ENCODE measurements around the gene PLCXD3.
"Not testable (repeated sequence)": the region's sequence is repeated elsewhere in the genome, so short reads cannot be mapped to it uniquely, and the experiment has no call there.

The PLCXD3 gene

GRCh38 chr5:41337724-41338123, 172.7 kb downstream of the PLCXD3 start:
- Mint-ChIP-seq H3K27ac (no peak overlapping the region), H3K4me3 (no peak overlapping the region), H3K4me1 (ENCODE audit: low read depth) (no peaks in the 10 kb centered on the region), H3K9me3 (no peaks in the 10 kb centered on the region), H3K27me3 (ENCODE audit: low read depth) (no peaks in the 10 kb centered on the region), H3K36me3 (ENCODE audit: low read depth) (no peaks in the 10 kb centered on the region)
- DNase-seq (ENCODE audit: low spot score), result no peak

GRCh38 chr5:41337216-41337615, 173.2 kb downstream of the PLCXD3 start:
- Mint-ChIP-seq H3K9me3 (no peaks in the 10 kb centered on the region), H3K4me1 (ENCODE audit: low read depth) (no peaks in the 10 kb centered on the region), H3K27me3 (ENCODE audit: low read depth) (no peaks in the 10 kb centered on the region), H3K36me3 (ENCODE audit: low read depth) (no peaks in the 10 kb centered on the region), H3K27ac (no peak overlapping the region), H3K4me3 (no peak overlapping the region)
- DNase-seq (ENCODE audit: low spot score), result no peak

- H3K27ac Mint-ChIP-seq, result no peak overlapping the region
- H3K4me3 Mint-ChIP-seq, result no peak overlapping the region
- no peaks in the 10 kb centered on the region for H3K27me3 Mint-ChIP-seq (ENCODE audit: low read depth)
- no peaks in the 10 kb centered on the region for H3K9me3 Mint-ChIP-seq
- no peak for DNase-seq (ENCODE audit: low spot score)
- no peaks in the 10 kb centered on the region for H3K4me1 Mint-ChIP-seq (ENCODE audit: low read depth)
- no peaks in the 10 kb centered on the region for H3K36me3 Mint-ChIP-seq (ENCODE audit: low read depth)
Observed at GRCh38 chr5:41336471-41336870, 173.9 kb downstream of the PLCXD3 start.

GRCh38 chr5:41335596-41336181, 174.7 kb downstream of the PLCXD3 start:
- Mint-ChIP-seq H3K36me3 (ENCODE audit: low read depth) (no peaks in the 10 kb centered on the region), H3K9me3 (no peaks in the 10 kb centered on the region), H3K4me1 (ENCODE audit: low read depth) (no peaks in the 10 kb centered on the region), H3K27ac (no peak overlapping the region), H3K27me3 (ENCODE audit: low read depth) (no peaks in the 10 kb centered on the region), H3K4me3 (no peak overlapping the region)
- DNase-seq (ENCODE audit: low spot score), result no peak

- DNase-seq (ENCODE audit: low spot score), result no peak
Observed at GRCh38 chr5:41334758-41335157, 175.6 kb downstream of the PLCXD3 start.

GRCh38 chr5:41334221-41334620, 176.2 kb downstream of the PLCXD3 start:
- DNase-seq (ENCODE audit: low spot score), result no peak
- Mint-ChIP-seq H3K4me3 (no peak overlapping the region), H3K4me1 (ENCODE audit: low read depth) (no peaks in the 10 kb centered on the region), H3K9me3 (no peaks in the 10 kb centered on the region), H3K27me3 (ENCODE audit: low read depth) (no peaks in the 10 kb centered on the region), H3K36me3 (ENCODE audit: low read depth) (no peaks in the 10 kb centered on the region), H3K27ac (no peak overlapping the region)

More at GRCh38 chr5:41334758-41335157, 175.6 kb downstream of the PLCXD3 start:
- Mint-ChIP-seq H3K27me3 (ENCODE audit: low read depth) (no peaks in the 10 kb centered on the region), H3K27ac (no peak overlapping the region), H3K36me3 (ENCODE audit: low read depth) (no peaks in the 10 kb centered on the region), H3K4me1 (ENCODE audit: low read depth) (no peaks in the 10 kb centered on the region), H3K4me3 (no peak overlapping the region), H3K9me3 (no peaks in the 10 kb centered on the region)

GRCh38 chr5:41325074-41325473, 185.3 kb downstream of the PLCXD3 start:
- DNase-seq (ENCODE audit: low spot score), result no peak
- H3K27ac Mint-ChIP-seq, result no peak overlapping the region
- no peaks in the 10 kb centered on the region for H3K4me1 Mint-ChIP-seq (ENCODE audit: low read depth)

GRCh38 chr5:41322826-41323225, 187.6 kb downstream of the PLCXD3 start:
- not testable (repeated sequence) for H3K27me3 Mint-ChIP-seq (ENCODE audit: low read depth); H3K9me3 Mint-ChIP-seq; DNase-seq (ENCODE audit: low spot score); H3K27ac Mint-ChIP-seq; H3K36me3 Mint-ChIP-seq (ENCODE audit: low read depth); H3K4me3 Mint-ChIP-seq; H3K4me1 Mint-ChIP-seq (ENCODE audit: low read depth)

More at GRCh38 chr5:41325074-41325473, 185.3 kb downstream of the PLCXD3 start:
- no peak overlapping the region for H3K4me3 Mint-ChIP-seq
- H3K36me3 Mint-ChIP-seq (ENCODE audit: low read depth), result no peaks in the 10 kb centered on the region
- no peaks in the 10 kb centered on the region for H3K9me3 Mint-ChIP-seq
- H3K27me3 Mint-ChIP-seq (ENCODE audit: low read depth), result no peaks in the 10 kb centered on the region

GRCh38 chr5:41312478-41313060, 197.8 kb downstream of the PLCXD3 start:
- H3K4me3 Mint-ChIP-seq, result no peak overlapping the region
- no peaks in the 10 kb centered on the region for H3K4me1 Mint-ChIP-seq (ENCODE audit: low read depth)
- H3K36me3 Mint-ChIP-seq (ENCODE audit: low read depth), result no peaks in the 10 kb centered on the region
- DNase-seq (ENCODE audit: low spot score), result no peak
- H3K9me3 Mint-ChIP-seq, result no peaks in the 10 kb centered on the region
- no peak overlapping the region for H3K27ac Mint-ChIP-seq
- no peaks in the 10 kb centered on the region for H3K27me3 Mint-ChIP-seq (ENCODE audit: low read depth)

GRCh38 chr5:41312066-41312465, 198.3 kb downstream of the PLCXD3 start:
- H3K4me1 Mint-ChIP-seq (ENCODE audit: low read depth), result no peaks in the 10 kb centered on the region
- no peak overlapping the region for H3K4me3 Mint-ChIP-seq
- no peaks in the 10 kb centered on the region for H3K36me3 Mint-ChIP-seq (ENCODE audit: low read depth)
- no peak overlapping the region for H3K27ac Mint-ChIP-seq
- no peak for DNase-seq (ENCODE audit: low spot score)
- no peaks in the 10 kb centered on the region for H3K27me3 Mint-ChIP-seq (ENCODE audit: low read depth)
- H3K9me3 Mint-ChIP-seq, result no peaks in the 10 kb centered on the region

GRCh38 chr5:41309275-41309674, 201.1 kb downstream of the PLCXD3 start:
- H3K27me3 Mint-ChIP-seq (ENCODE audit: low read depth), result no peaks in the 10 kb centered on the region
- no peaks in the 10 kb centered on the region for H3K4me1 Mint-ChIP-seq (ENCODE audit: low read depth)
- no peak for DNase-seq (ENCODE audit: low spot score)
- no peak overlapping the region for H3K27ac Mint-ChIP-seq
- no peaks in the 10 kb centered on the region for H3K9me3 Mint-ChIP-seq
- H3K36me3 Mint-ChIP-seq (ENCODE audit: low read depth), result no peaks in the 10 kb centered on the region
- no peak overlapping the region for H3K4me3 Mint-ChIP-seq

- no peak overlapping the region for H3K4me3 Mint-ChIP-seq
- H3K27ac Mint-ChIP-seq, result no peak overlapping the region
- no peaks in the 10 kb centered on the region for H3K9me3 Mint-ChIP-seq
- H3K36me3 Mint-ChIP-seq (ENCODE audit: low read depth), result no peaks in the 10 kb centered on the region
- no peaks in the 10 kb centered on the region for H3K4me1 Mint-ChIP-seq (ENCODE audit: low read depth)
- no peaks in the 10 kb centered on the region for H3K27me3 Mint-ChIP-seq (ENCODE audit: low read depth)
- no peak for DNase-seq (ENCODE audit: low spot score)
Observed at GRCh38 chr5:41306005-41306404, 204.4 kb downstream of the PLCXD3 start.

- Mint-ChIP-seq H3K36me3 (ENCODE audit: low read depth) (no peaks in the 10 kb centered on the region), H3K27ac (no peak overlapping the region), H3K9me3 (no peaks in the 10 kb centered on the region), H3K4me3 (no peak overlapping the region), H3K27me3 (ENCODE audit: low read depth) (no peaks in the 10 kb centered on the region), H3K4me1 (ENCODE audit: low read depth) (no peaks in the 10 kb centered on the region)
- no peak for DNase-seq (ENCODE audit: low spot score)
Observed at GRCh38 chr5:41305056-41305455, 205.3 kb downstream of the PLCXD3 start.

GRCh38 chr5:41296066-41296465, 214.3 kb downstream of the PLCXD3 start:
- no peaks in the 10 kb centered on the region for H3K4me1 Mint-ChIP-seq (ENCODE audit: low read depth)
- no peaks in the 10 kb centered on the region for H3K27me3 Mint-ChIP-seq (ENCODE audit: low read depth)
- no peak for DNase-seq (ENCODE audit: low spot score)
- no peak overlapping the region for H3K4me3 Mint-ChIP-seq
- no peaks in the 10 kb centered on the region for H3K36me3 Mint-ChIP-seq (ENCODE audit: low read depth)
- no peak overlapping the region for H3K27ac Mint-ChIP-seq
- no peaks in the 10 kb centered on the region for H3K9me3 Mint-ChIP-seq

- no peak for DNase-seq (ENCODE audit: low spot score)
- no peaks in the 10 kb centered on the region for H3K27me3 Mint-ChIP-seq (ENCODE audit: low read depth)
- H3K9me3 Mint-ChIP-seq, result no peaks in the 10 kb centered on the region
- H3K27ac Mint-ChIP-seq, result no peak overlapping the region
- no peak overlapping the region for H3K4me3 Mint-ChIP-seq
- H3K4me1 Mint-ChIP-seq (ENCODE audit: low read depth), result no peaks in the 10 kb centered on the region
- H3K36me3 Mint-ChIP-seq (ENCODE audit: low read depth), result no peaks in the 10 kb centered on the region
Observed at GRCh38 chr5:41291323-41291722, 219.1 kb downstream of the PLCXD3 start.
